Fibroblast of lung (primary cell): ENCODE measurements around the gene GATA5.

Experiments
- CTCF ChIP-seq, 2 donors: IDR thresholded peaks in 1 of 2; conservative IDR thresholded peaks in 1 of 2; 1 replicate in 1 of 2; 2 replicates in 1 of 2; pipeline ENCODE4 v1.5.1; 2011 to 2012; ENCODE audit warnings: low read length in 2 of 2, control low read depth in 1 of 2, inconsistent platforms in 1 of 2, low read depth in 1 of 2, mild to moderate bottlenecking in 1 of 2
- EZH2 ChIP-seq: IDR thresholded peaks from 2 replicates; pipeline ENCODE4 v1.5.1; 2012; ENCODE audit warnings: low read length, control low read depth, mild to moderate bottlenecking; ENCODE audit errors: missing control alignments

GRCh38 chr20:62470459-62470858 lies 5.3 kb downstream of the GATA5 start:
- no peak for TF ChIP-seq EZH2
- TF ChIP-seq CTCF (conservative IDR thresholded peaks at IDR 0.05 in 1 of 2, IDR thresholded peaks at IDR 0.05 in 1 of 2; ENCODE audit: low read depth in 1 of 2, low read length in 2 of 2), result no peak
